BJ (cell line): Measurements from ENCODE around the gene GPER1. TPM values are rescaled to one million over a fixed set of nuclear protein-coding genes. Genes with fewer than 3 reads are reported as not detected.

ENCODE experiments used
- CTCF ChIA-PET: fragments of 350-600 bp; formaldehyde crosslinking; extraction: SDS; loops from one replicate; lab custom pipeline; 2021; ENCODE audit warnings: antibody characterized with exemption, inconsistent platforms; lab: Yijun Ruan, JAX
- POLR2A ChIA-PET: fragments of 300-600 bp; sonication (Branson Sonifier 250); formaldehyde crosslinking; extraction: SDS; loops from one replicate; lab custom pipeline; 2021; ENCODE audit warnings: antibody characterized with exemption; lab: Charles Lee
- DNase-seq: peaks from one replicate; pipeline ENCODE4 v3.0.0-alpha.2; 2011; ENCODE audit warnings: low read depth
- H3K27me3 ChIP-seq: 2 replicates; pipeline ENCODE4 v1.6.0; 2011; ENCODE audit warnings: low read length; ENCODE audit not compliant: control insufficient read depth, insufficient read depth
- H3K36me3 ChIP-seq: 2 replicates; pipeline ENCODE4 v1.5.1; 2011; ENCODE audit warnings: low read length; ENCODE audit not compliant: control insufficient read depth, insufficient read depth
- H3K4me3 ChIP-seq: 2 replicates; pipeline ENCODE4 v1.5.1; 2011; ENCODE audit warnings: low read depth, mild to moderate bottlenecking, control low read depth, low read length
- CTCF ChIP-seq: IDR thresholded peaks from 2 replicates; pipeline ENCODE4 v1.5.1; 2011; ENCODE audit warnings: low read depth, mild to moderate bottlenecking, control low read depth, inconsistent platforms, low read length, moderate library complexity; ENCODE audit not compliant: insufficient read depth
- polyA plus RNA-seq: library from polyadenylated mRNA; depleted of rRNA; stranded (reverse); fragments of >200 nt; gene quantifications from 2 replicates; pipeline ENCODE4 v1.2.3, GENCODE V29; 2011

Gene GPER1
- polyA plus RNA-seq, 1 experiment = 3.1 TPM

GRCh38 chr7:1101563-1102431, 13.9 kb downstream of the GPER1 start:
- ChIA-PET POLR2A (interaction anchor here (0.5 to 0.7 kb wide), 2 partner anchors 59 to 126 kb away, joined by 4 read pairs; no protein-coding TSS in a partner anchor), CTCF (interaction anchor here (0.6 to 3.6 kb wide), 3 partner anchors 10 to 36 kb away, joined by 4 to 16 read pairs (median 6); partner anchors contain the start of gene GPER1)
- no peak for TF ChIP-seq CTCF
- H3K36me3 ChIP-seq = no peaks in the 10 kb centered on the region
- H3K4me3 ChIP-seq = no peak overlapping the region
- H3K27me3 ChIP-seq = no peaks in the 10 kb centered on the region
- no peak for DNase-seq

- no peaks in the 10 kb centered on the region for H3K27me3 ChIP-seq
- CTCF ChIA-PET = interaction anchor here (1.8 to 3.6 kb wide), 2 partner anchors 16 to 21 kb away, joined by 4 to 16 read pairs; partner anchors contain the start of gene GPER1
- no peak for TF ChIP-seq CTCF
- no peak overlapping the region for H3K4me3 ChIP-seq
- no peaks in the 10 kb centered on the region for H3K36me3 ChIP-seq
- POLR2A ChIA-PET = no interaction called here
- no peak for DNase-seq
Observed at GRCh38 chr7:1103009-1103788, 15.3 kb downstream of the GPER1 start.

- CTCF ChIA-PET = interaction anchor here (1.2 to 3.6 kb wide), 3 partner anchors 17 to 106 kb away, joined by 4 to 16 read pairs (median 4); partner anchors contain the start of gene GPER1
- Histone ChIP-seq H3K36me3 (no peaks in the 10 kb centered on the region), H3K27me3 (no peaks in the 10 kb centered on the region), H3K4me3 (no peak overlapping the region)
- POLR2A ChIA-PET = no interaction called here
- DNase-seq = no peak
- TF ChIP-seq CTCF = no peak
Observed at GRCh38 chr7:1103789-1104515, 16.0 kb downstream of the GPER1 start.

GRCh38 chr7:1104516-1105179, 16.7 kb downstream of the GPER1 start:
- no peaks in the 10 kb centered on the region for H3K36me3 ChIP-seq
- POLR2A ChIA-PET = no interaction called here
- H3K4me3 ChIP-seq = no peak overlapping the region
- DNase-seq = no peak
- CTCF ChIA-PET = interaction anchor here (1.2 to 3.6 kb wide), 3 partner anchors 18 to 107 kb away, joined by 4 to 16 read pairs (median 4); partner anchors contain the start of gene GPER1
- no peak for TF ChIP-seq CTCF
- no peaks in the 10 kb centered on the region for H3K27me3 ChIP-seq
